Left lung (tissue), 10 donors: ENCODE results near the gene ADD2. TPM values are rescaled to one million over a fixed set of nuclear protein-coding genes. Genes with fewer than 3 reads are reported as not detected.
"Not testable (repeated sequence)": the region's sequence is repeated elsewhere in the genome, so short reads cannot be mapped to it uniquely, and the experiment has no call there.

Experiments used
- ATAC-seq: fragments of 200-7000 bp; cut with Tn5 transposase; one replicate; pipeline ENCODE4 v1.9.1; 2020; ENCODE audit warnings: moderate library complexity
- DNase-seq, 4 donors: peaks; one replicate each; pipeline ENCODE4 v3.0.0-alpha.2; 2013 to 2020
- H3K27ac ChIP-seq, 2 donors: fragments of 200-600 bp; sonication (generic) in 1 of 2; one replicate each; pipeline versions ENCODE4 v1.5.0 to v1.8.0; 2020 to 2021
- H3K27me3 ChIP-seq, 2 donors: fragments of 200-600 bp; sonication (generic) in 1 of 2; one replicate each; pipeline versions ENCODE4 v1.5.0 to v1.8.0; 2020 to 2021
- H3K36me3 ChIP-seq, 2 donors: fragments of 200-600 bp; sonication (generic) in 1 of 2; one replicate each; pipeline versions ENCODE4 v1.5.0 to v1.8.0; 2020 to 2021
- H3K4me1 ChIP-seq, 2 donors: fragments of 200-600 bp; one replicate each; pipeline ENCODE4 v1.8.0; 2021
- H3K4me3 ChIP-seq, 2 donors: fragments of 200-600 bp; sonication (generic) in 1 of 2; one replicate each; pipeline versions ENCODE4 v1.5.0 to v1.8.0; 2020 to 2021; ENCODE audit warnings: mild to moderate bottlenecking in 1 of 2
- H3K9me3 ChIP-seq, 2 donors: fragments of 200-600 bp; sonication (generic) in 1 of 2; one replicate each; pipeline versions ENCODE4 v1.5.0 to v1.8.0; 2020 to 2021
- CTCF ChIP-seq, 2 donors: fragments of 200-600 bp; sonication (generic) in 1 of 2; IDR thresholded peaks; one replicate each; pipeline versions ENCODE4 v1.5.0 to v1.8.0; 2021; ENCODE audit warnings: antibody characterized with exemption in 2 of 2
- intact Hi-C, 2 donors: fragments of 100-400 bp; cut with DNase I; formaldehyde crosslinking; loops; one replicate each; pipeline versions ENCODE4 v1.11.2 to v1.14.2; 2022
- polyA plus RNA-seq, 6 donors: library from polyadenylated mRNA; unstranded; fragments of 120-200 nt; gene quantifications; one replicate each; pipeline ENCODE4 v1.2.1, GENCODE V29; 2013; ENCODE audit not compliant: insufficient read length in 6 of 6
- total RNA-seq, 2 donors: library from RNA; stranded (reverse); fragmentation: NEBNext Ultra II Directional; extraction: Animal tissue kit (Norgen Biotek cat#: 25700); gene quantifications; one replicate each; pipeline ENCODE4 v1.2.1, GENCODE V29; 2021
- donor health status: DM: no; HTN: yes; CAD: no.
- donor health status: DM: no; HTN: no; CAD: no.

ADD2 gene
- total and polyA plus RNA-seq, 8 donors: 0.92 to 12.2 (median 6.5) TPM

- intact Hi-C loops: no loop called here
- no peak overlapping the region for H3K4me3 ChIP-seq
- no peaks in the 10 kb centered on the region for H3K4me1 ChIP-seq
- TF ChIP-seq CTCF (IDR thresholded peaks at IDR 0.05): no peak
- H3K27me3 ChIP-seq: peaks cover 0 to 34% of the 10 kb centered on the region in 2 donors
- no peak for DNase-seq
- H3K36me3 ChIP-seq: no peaks in the 10 kb centered on the region
- ATAC-seq: no peak
- no peak overlapping the region for H3K27ac ChIP-seq
- H3K9me3 ChIP-seq: no peaks in the 10 kb centered on the region
Measured at GRCh38 chr2:70746094-70746974, 21.7 kb downstream of the ADD2 start.

GRCh38 chr2:70745276-70745825 lies 22.6 kb downstream of the ADD2 start:
- DNase-seq (no peak), ATAC-seq (no peak)
- TF ChIP-seq CTCF (IDR thresholded peaks at IDR 0.05): no peak
- H3K36me3 ChIP-seq: no peaks in the 10 kb centered on the region
- peaks cover 0 to 28% of the 10 kb centered on the region in 2 donors for H3K27me3 ChIP-seq
- intact Hi-C loops: no loop called here
- H3K27ac ChIP-seq: no peak overlapping the region
- H3K4me3 ChIP-seq: no peak overlapping the region
- H3K9me3 ChIP-seq: no peaks in the 10 kb centered on the region
- no peaks in the 10 kb centered on the region for H3K4me1 ChIP-seq

GRCh38 chr2:70744397-70744796 lies 23.6 kb downstream of the ADD2 start:
- Histone ChIP-seq H3K9me3 (no peaks in the 10 kb centered on the region), H3K27ac (no peak overlapping the region), H3K27me3 (peaks cover 0 to 20% of the 10 kb centered on the region in 2 donors), H3K4me3 (no peak overlapping the region), H3K36me3 (no peaks in the 10 kb centered on the region), H3K4me1 (no peaks in the 10 kb centered on the region)
- ATAC-seq (no peak), DNase-seq (no peak)
- intact Hi-C loops: no loop called here
- no peak for TF ChIP-seq CTCF (IDR thresholded peaks at IDR 0.05)

GRCh38 chr2:70743677-70744076 lies 24.3 kb downstream of the ADD2 start:
- H3K36me3 ChIP-seq: no peaks in the 10 kb centered on the region
- peaks cover 0 to 15% of the 10 kb centered on the region in 2 donors for H3K27me3 ChIP-seq
- no peak overlapping the region for H3K4me3 ChIP-seq
- no peaks in the 10 kb centered on the region for H3K4me1 ChIP-seq
- H3K9me3 ChIP-seq: no peaks in the 10 kb centered on the region
- TF ChIP-seq CTCF (IDR thresholded peaks at IDR 0.05): no peak
- no peak overlapping the region for H3K27ac ChIP-seq
- intact Hi-C loops: no loop called here
- ATAC-seq: no peak
- DNase-seq: no peak

GRCh38 chr2:70743068-70743467 lies 24.9 kb downstream of the ADD2 start:
- DNase-seq: no peak
- Histone ChIP-seq H3K4me3 (no peak overlapping the region), H3K27me3 (peaks cover 0 to 15% of the 10 kb centered on the region in 2 donors), H3K4me1 (no peaks in the 10 kb centered on the region), H3K27ac (no peak overlapping the region), H3K9me3 (no peaks in the 10 kb centered on the region), H3K36me3 (no peaks in the 10 kb centered on the region)
- no peak for ATAC-seq
- TF ChIP-seq CTCF (IDR thresholded peaks at IDR 0.05): no peak
- intact Hi-C loops: no loop called here

- ATAC-seq, H3K4me3 ChIP-seq, intact Hi-C loops, H3K9me3 ChIP-seq, DNase-seq, H3K36me3 ChIP-seq, H3K4me1 ChIP-seq, H3K27ac ChIP-seq: not testable (repeated sequence)
- peaks cover 0 to 23% of the 10 kb centered on the region in 2 donors for H3K27me3 ChIP-seq
Measured at GRCh38 chr2:70739492-70739891, 28.5 kb downstream of the ADD2 start.
